HepG2 (cell line): ENCODE measurements around the gene PHLPP2. TPM values are rescaled to one million over a fixed set of nuclear protein-coding genes. Genes with fewer than 3 reads are reported as not detected.
A peak's percentile ranks its signal among the peaks of the same experiment; 100 is the strongest.

Source experiments
- ATAC-seq: fragments of 200-7000 bp; cut with Tn5 transposase; 3 replicates; pipeline ENCODE4 v1.9.1; 2020; ENCODE audit warnings: mild to moderate bottlenecking, moderate library complexity
- BruUV-seq: library from RNA; stranded (reverse); fragments of 400-500 nt; replicated peaks from 2 replicates; lab custom pipeline; 2021; lab: Mats Ljungman, UMichigan
- CTCF ChIA-PET: fragments of 300-600 bp; formaldehyde crosslinking; extraction: SDS; loops from one replicate; lab custom pipeline; 2021; ENCODE audit warnings: low total read pairs, inconsistent platforms, low intra/inter-chr PET ratio; lab: Yijun Ruan, JAX
- POLR2A ChIA-PET: fragments of 350-600 bp; sonication (Branson Sonifier 250); formaldehyde crosslinking; loops from one replicate; lab custom pipeline; 2020; ENCODE audit warnings: antibody characterized with exemption, inconsistent platforms; lab: Yijun Ruan, JAX
- DNase-seq: peaks from one replicate; pipeline ENCODE4 v3.0.0-alpha.2; 2015; ENCODE audit warnings: low spot score
- FAIRE-seq: peaks from 3 replicates; lab custom pipeline; 2011; peaks lifted over from hg19 to GRCh38; lab: Jason Lieb, UNC
- H2AFZ ChIP-seq: one replicate; pipeline ENCODE4 v1.6.1; 2011; ENCODE audit warnings: low read length, inconsistent platforms
- H3K27ac ChIP-seq: fragments of 300-600 bp; 3 replicates; pipeline ENCODE4 v1.8.0; 2011; ENCODE audit warnings: mixed run types, mild to moderate bottlenecking, mixed read lengths, low read length, inconsistent platforms; ENCODE audit not compliant: insufficient read depth; ENCODE audit errors: extremely low read length
- H3K27me3 ChIP-seq, 2 experiments: fragments of 200-600 bp in 1 of 2; 2 replicates in 1 of 2; 3 replicates in 1 of 2; pipeline versions ENCODE4 v1.6.0 to v1.8.0; 2011; ENCODE audit warnings: low read length in 2 of 2, mild to moderate bottlenecking in 2 of 2, moderate library complexity in 2 of 2, inconsistent platforms in 1 of 2; ENCODE audit not compliant: insufficient read depth in 2 of 2, control insufficient read depth in 1 of 2
- H3K36me3 ChIP-seq, 2 experiments: fragments of 200-600 bp in 1 of 2; replicated peaks in 1 of 2; 2 replicates in 1 of 2; 3 replicates in 1 of 2; pipeline versions ENCODE4 v1.5.1 to v1.8.0; 2011; ENCODE audit warnings: low read length in 2 of 2, inconsistent platforms in 1 of 2; ENCODE audit not compliant: insufficient read depth in 2 of 2, control insufficient read depth in 1 of 2
- H3K4me1 ChIP-seq: 2 replicates; pipeline ENCODE4 v1.5.1; 2012; ENCODE audit warnings: low read length, inconsistent platforms; ENCODE audit not compliant: insufficient read depth
- H3K4me2 ChIP-seq: 2 replicates; pipeline ENCODE4 v1.6.0; 2011; ENCODE audit warnings: low read depth, low read length, inconsistent platforms
- H3K4me3 ChIP-seq, 3 experiments: fragments of 200-600 bp in 1 of 3; sonication (generic), shearing (Covaris generic) in 1 of 3; replicated peaks in 1 of 3; 2 replicates each; pipeline ENCODE4 v1.5.1; 2011 to 2016; ENCODE audit warnings: low read length in 3 of 3, inconsistent platforms in 2 of 3, low read depth in 2 of 3, mild to moderate bottlenecking in 2 of 3, control low read depth in 1 of 3, mixed read lengths in 1 of 3; ENCODE audit not compliant: insufficient read depth in 1 of 3
- H3K79me2 ChIP-seq: one replicate; pipeline ENCODE4 v1.6.1; 2011; ENCODE audit warnings: low read length, inconsistent platforms; ENCODE audit not compliant: insufficient read depth
- H3K9ac ChIP-seq: 2 replicates; pipeline ENCODE4 v1.6.0; 2011; ENCODE audit warnings: mild to moderate bottlenecking, low read depth, low read length, inconsistent platforms; ENCODE audit not compliant: insufficient read depth
- H3K9me3 ChIP-seq: 2 replicates; pipeline ENCODE4 v1.5.1; 2012; ENCODE audit warnings: mild to moderate bottlenecking, low read length
- H4K20me1 ChIP-seq: 2 replicates; pipeline ENCODE4 v1.6.0; 2011; ENCODE audit warnings: inconsistent platforms, mild to moderate bottlenecking, low read length, moderate library complexity; ENCODE audit not compliant: insufficient read depth
- ATRX ChIP-seq: sonication (generic); formaldehyde crosslinking; IDR thresholded peaks from 2 replicates; pipeline ENCODE4 v1.4.0; 2020; ENCODE audit warnings: missing genetic modification reagents, borderline replicate concordance
- PHF8 ChIP-seq: sonication (generic); formaldehyde crosslinking; IDR thresholded peaks from 2 replicates; pipeline ENCODE4 v1.5.0; 2020; ENCODE audit warnings: missing genetic modification reagents
- SMYD3 ChIP-seq: sonication (generic); formaldehyde crosslinking; IDR thresholded peaks from 2 replicates; pipeline ENCODE4 v1.8.1; 2023; ENCODE audit warnings: mild to moderate bottlenecking, missing genetic modification reagents
- STAG1 ChIP-seq: sonication (generic); formaldehyde crosslinking; IDR thresholded peaks from 2 replicates; pipeline ENCODE4 v1.4.0; 2020; ENCODE audit warnings: missing genetic modification reagents
- XRCC5 ChIP-seq: fragments of 200-400 bp; formaldehyde crosslinking; optimal IDR thresholded peaks from 2 replicates; pipeline ENCODE3; 2017; ENCODE audit warnings: mild to moderate bottlenecking, low read length
- ZKSCAN5 ChIP-seq: sonication (generic); formaldehyde crosslinking; IDR thresholded peaks from 2 replicates; pipeline ENCODE4 v1.5.1; 2020; ENCODE audit warnings: mild to moderate bottlenecking, missing genetic modification reagents
- ZNF20 ChIP-seq: sonication (generic); formaldehyde crosslinking; IDR thresholded peaks from 2 replicates; pipeline ENCODE4 v1.4.0; 2020; ENCODE audit warnings: mild to moderate bottlenecking, moderate library complexity, missing genetic modification reagents
- ZNF329 ChIP-seq: sonication (generic); formaldehyde crosslinking; IDR thresholded peaks from 2 replicates; pipeline ENCODE4 v1.9.0; 2021; ENCODE audit warnings: low read depth, mild to moderate bottlenecking, missing genetic modification reagents
- WGBS: methylation state at CpG from one replicate; pipeline ENCODE4 v1.1.6; 2017; ENCODE audit warnings: low lambda C conversion rate; 5-methylcytosine and 5-hydroxymethylcytosine counted together
- in situ Hi-C: cut with HindIII; loops from 2 replicates; pipeline ENCODE4 v1.10.0; 2017; ENCODE audit warnings: low pct_unique_long_range_greater_than_20kb; ENCODE audit not compliant: extremely low pct_ligation_motif_present
- intact Hi-C: fragments of 100-400 bp; cut with micrococcal nuclease; formaldehyde crosslinking; loops from one replicate; pipeline ENCODE4 v1.10.0; 2022; ENCODE audit not compliant: unreplicated experiment
- polyA plus RNA-seq, 8 experiments: library from polyadenylated mRNA; depleted of rRNA in 3 of 8; stranded (reverse) in 7 of 8; unstranded in 1 of 8; fragments of >200 nt; fragmentation: Illumina TruSeq in 4 of 8; extraction: Trizol in 4 of 8; gene quantifications; 2 replicates each; pipeline versions ENCODE4 v1.2.1 to v1.2.3, GENCODE V29; 2011 to 2016; ENCODE audit warnings: low read depth in 4 of 8, missing spikeins in 1 of 8, mixed read lengths in 1 of 8; ENCODE audit not compliant: insufficient read depth in 1 of 8
- total RNA-seq, 5 experiments: library from RNA; depleted of rRNA; stranded (reverse); fragments of >200 nt; fragmentation: Illumina TruSeq; extraction: Trizol; gene quantifications; 2 replicates each; pipeline ENCODE4 v1.2.3, GENCODE V29; 2016; ENCODE audit warnings: low read depth in 1 of 5
- TF ChIP-seq, protein P1 (sequence below): sonication (generic); formaldehyde crosslinking; IDR thresholded peaks from 2 replicates; pipeline ENCODE4 v1.5.0; 2020; ENCODE audit warnings: mild to moderate bottlenecking, missing genetic modification reagents, moderate library complexity
- TF ChIP-seq, protein P2 (sequence below): sonication (generic); formaldehyde crosslinking; IDR thresholded peaks from 2 replicates; pipeline ENCODE4 v1.4.0; 2020; ENCODE audit warnings: mild to moderate bottlenecking, missing genetic modification reagents

PHLPP2 gene
- total and polyA plus RNA-seq, 2 of the 13 experiments (the other 11 are each of a cell fraction or from before 2014, with no cell fraction given), result 8.9 TPM

GRCh38 chr16:71648921-71649320, 75.6 kb downstream of the PHLPP2 start:
- no peak overlapping the region for H3K4me2 ChIP-seq
- H2AFZ ChIP-seq, result no peak overlapping the region
- H3K36me3 ChIP-seq, result peaks cover 13 to 45% of the 10 kb centered on the region in 2 experiments; a peak in 4 of 5 replicates
- DNase-seq (peak; percentile 31), ATAC-seq (peak; percentile 87), FAIRE-seq (peak; percentile 68)
- H3K27me3 ChIP-seq, result no peaks in the 10 kb centered on the region
- H3K9ac ChIP-seq, result no peak overlapping the region
- no peaks in the 10 kb centered on the region for H3K79me2 ChIP-seq
- intact Hi-C loops (loop anchor here (1.0 kb wide), 1 partner anchor 97 kb away; no protein-coding TSS in a partner anchor), in situ Hi-C loops (no loop called here)
- TF ChIP-seq ZNF20 (CRISPR knock-in tag) (no peak), STAG1 (CRISPR knock-in tag) (peak; percentile 69), XRCC5 (peak; percentile 72), ZNF329 (no peak), ZKSCAN5 (CRISPR knock-in tag) (no peak), SMYD3 (CRISPR knock-in tag) (no peak), PHF8 (CRISPR knock-in tag) (peak; percentile 16; the same call in 1 of the 2 replicates), ATRX (no peak)
- TF ChIP-seq, protein P1, sequence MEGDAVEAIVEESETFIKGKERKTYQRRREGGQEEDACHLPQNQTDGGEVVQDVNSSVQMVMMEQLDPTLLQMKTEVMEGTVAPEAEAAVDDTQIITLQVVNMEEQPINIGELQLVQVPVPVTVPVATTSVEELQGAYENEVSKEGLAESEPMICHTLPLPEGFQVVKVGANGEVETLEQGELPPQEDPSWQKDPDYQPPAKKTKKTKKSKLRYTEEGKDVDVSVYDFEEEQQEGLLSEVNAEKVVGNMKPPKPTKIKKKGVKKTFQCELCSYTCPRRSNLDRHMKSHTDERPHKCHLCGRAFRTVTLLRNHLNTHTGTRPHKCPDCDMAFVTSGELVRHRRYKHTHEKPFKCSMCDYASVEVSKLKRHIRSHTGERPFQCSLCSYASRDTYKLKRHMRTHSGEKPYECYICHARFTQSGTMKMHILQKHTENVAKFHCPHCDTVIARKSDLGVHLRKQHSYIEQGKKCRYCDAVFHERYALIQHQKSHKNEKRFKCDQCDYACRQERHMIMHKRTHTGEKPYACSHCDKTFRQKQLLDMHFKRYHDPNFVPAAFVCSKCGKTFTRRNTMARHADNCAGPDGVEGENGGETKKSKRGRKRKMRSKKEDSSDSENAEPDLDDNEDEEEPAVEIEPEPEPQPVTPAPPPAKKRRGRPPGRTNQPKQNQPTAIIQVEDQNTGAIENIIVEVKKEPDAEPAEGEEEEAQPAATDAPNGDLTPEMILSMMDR (CRISPR knock-in tag), result peak; percentile 61
- TF ChIP-seq, protein P2, sequence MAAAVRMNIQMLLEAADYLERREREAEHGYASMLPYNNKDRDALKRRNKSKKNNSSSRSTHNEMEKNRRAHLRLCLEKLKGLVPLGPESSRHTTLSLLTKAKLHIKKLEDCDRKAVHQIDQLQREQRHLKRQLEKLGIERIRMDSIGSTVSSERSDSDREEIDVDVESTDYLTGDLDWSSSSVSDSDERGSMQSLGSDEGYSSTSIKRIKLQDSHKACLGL (CRISPR knock-in tag), result no peak
- no peak overlapping the region for H3K27ac ChIP-seq
- H3K9me3 ChIP-seq, result no peaks in the 10 kb centered on the region
- BruUV-seq, result no TSS peak
- H3K4me1 ChIP-seq, result no peaks in the 10 kb centered on the region
- POLR2A ChIA-PET, result no interaction called here
- H3K4me3 ChIP-seq, result no peak overlapping the region
- H4K20me1 ChIP-seq, result peaks cover 4% of the 10 kb centered on the region; the same call in 1 of the 2 replicates
- CTCF ChIA-PET, result no interaction called here
- 88% methylated on average over 6 of the region's 6 CpGs for WGBS
